Transverse colon (tissue), 3 donors: ENCODE measurements around the gene DLL1.

Source experiments
- CTCF ChIP-seq, 5 experiments: fragments of 200-600 bp in 3 of 5; fragments of 450-650 bp in 2 of 5; sonication (generic) in 3 of 5; IDR thresholded peaks; 1 replicate in 2 of 5; 2 replicates in 3 of 5; pipeline ENCODE4 v1.5.1; 2016 to 2017; ENCODE audit warnings: antibody characterized with exemption in 5 of 5, inconsistent platforms in 3 of 5, mild to moderate bottlenecking in 2 of 5, moderate library complexity in 1 of 5
- EP300 ChIP-seq: sonication (generic); formaldehyde crosslinking; IDR thresholded peaks from one replicate; pipeline ENCODE4 v1.6.1; 2017; ENCODE audit warnings: antibody characterized with exemption, low read depth

DNA sequence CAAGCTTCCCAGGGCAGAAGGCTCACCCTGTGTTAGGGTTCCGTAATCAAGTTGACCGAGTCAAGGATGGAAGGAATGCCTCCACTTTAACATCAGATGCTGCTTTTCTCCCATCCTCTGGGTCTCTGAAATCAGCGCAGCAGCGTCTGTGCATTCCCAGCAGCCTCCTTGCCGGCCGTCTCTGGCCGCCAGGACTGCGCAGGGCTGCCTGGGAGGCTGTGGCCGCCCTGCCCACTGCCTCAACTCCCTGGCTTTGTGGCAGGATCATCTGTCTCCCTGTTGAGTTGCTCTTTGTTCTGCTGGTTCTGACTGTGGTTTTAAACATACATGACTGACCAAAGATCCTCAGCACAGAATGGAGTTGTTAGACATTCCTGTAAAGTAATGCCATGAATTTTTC, 56.5 kb downstream of the DLL1 start:
- no peak for TF ChIP-seq CTCF (IDR thresholded peaks at IDR 0.05)
- no peak for TF ChIP-seq EP300
